Measurements from ENCODE around the gene KCTD4.

GRCh38 chr13:45206340-45206739, 5.5 kb upstream of the KCTD4 start:
- TF ChIP-seq CTCF (IDR thresholded peaks at IDR 0.05; ENCODE audit: low read depth, low read length, poor library complexity, severe bottlenecking) (no peak), EZH2phosphoT487 (IDR thresholded peaks at IDR 0.05; ENCODE audit: borderline replicate concordance, low read length) (no peak)
